NCI-H345 (cell line): ENCODE measurements around the gene EMILIN3.

Experiments
- DNase-seq: peaks from one replicate; lab custom pipeline; 2025; lab: John Stamatoyannopoulos, UW

EMILIN3 gene, protein sequence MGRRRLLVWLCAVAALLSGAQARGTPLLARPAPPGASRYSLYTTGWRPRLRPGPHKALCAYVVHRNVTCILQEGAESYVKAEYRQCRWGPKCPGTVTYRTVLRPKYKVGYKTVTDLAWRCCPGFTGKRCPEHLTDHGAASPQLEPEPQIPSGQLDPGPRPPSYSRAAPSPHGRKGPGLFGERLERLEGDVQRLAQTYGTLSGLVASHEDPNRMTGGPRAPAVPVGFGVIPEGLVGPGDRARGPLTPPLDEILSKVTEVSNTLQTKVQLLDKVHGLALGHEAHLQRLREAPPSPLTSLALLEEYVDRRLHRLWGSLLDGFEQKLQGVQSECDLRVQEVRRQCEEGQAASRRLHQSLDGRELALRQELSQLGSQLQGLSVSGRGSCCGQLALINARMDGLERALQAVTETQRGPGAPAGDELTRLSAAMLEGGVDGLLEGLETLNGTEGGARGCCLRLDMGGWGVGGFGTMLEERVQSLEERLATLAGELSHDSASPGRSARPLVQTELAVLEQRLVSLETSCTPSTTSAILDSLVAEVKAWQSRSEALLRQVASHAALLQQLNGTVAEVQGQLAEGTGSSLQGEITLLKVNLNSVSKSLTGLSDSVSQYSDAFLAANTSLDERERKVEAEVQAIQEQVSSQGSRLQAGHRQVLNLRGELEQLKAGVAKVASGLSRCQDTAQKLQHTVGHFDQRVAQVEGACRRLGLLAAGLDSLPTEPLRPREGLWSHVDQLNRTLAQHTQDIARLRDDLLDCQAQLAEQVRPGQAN

DNA sequence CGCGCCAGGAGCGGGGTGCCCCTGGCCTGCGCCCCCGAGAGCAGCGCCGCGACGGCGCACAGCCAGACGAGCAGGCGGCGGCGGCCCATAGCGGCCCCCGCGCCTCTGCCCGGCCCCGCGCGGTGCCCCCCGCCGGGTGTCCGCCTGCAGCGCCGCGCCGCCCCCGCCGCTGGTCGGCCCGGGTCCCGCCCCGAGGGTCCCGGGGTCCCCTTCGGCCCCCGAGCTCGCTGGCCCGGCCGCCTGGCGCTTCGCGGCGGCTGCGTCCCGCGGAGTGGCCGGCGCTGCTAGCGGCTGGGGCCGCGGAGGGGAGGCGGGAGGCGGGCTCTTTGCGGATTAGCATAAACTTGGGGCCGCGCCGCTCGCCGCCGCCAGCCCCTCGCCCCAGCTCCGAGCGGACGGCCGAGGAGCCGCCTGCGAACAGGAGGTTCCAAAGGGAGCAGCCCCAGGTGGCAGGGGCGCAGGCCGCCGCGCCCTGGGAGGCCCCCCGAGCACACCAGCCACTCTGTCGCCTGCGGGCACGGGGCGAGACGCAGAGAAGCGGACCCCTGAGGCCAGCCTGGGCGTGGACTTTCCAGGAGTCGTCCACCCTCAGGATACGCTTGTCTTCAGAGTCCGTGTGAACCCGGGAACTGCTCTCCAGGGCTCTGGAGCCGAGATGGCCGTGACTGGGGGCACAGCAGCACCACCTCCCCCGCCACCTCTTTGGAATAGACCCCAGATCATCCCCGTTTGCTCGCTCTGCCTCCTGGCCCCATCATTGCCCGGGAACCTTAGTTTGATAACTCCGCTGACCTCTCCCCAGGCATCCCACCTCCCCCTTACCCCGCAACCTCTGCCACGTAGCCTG lies at the start of gene EMILIN3:
Gene EMILIN3 (minus strand): TSS at position 273 of the 847 bp plus-strand sequence. CDS start 184 bp downstream, at position 89.
- peak; percentile 15 for DNase-seq

DNA sequence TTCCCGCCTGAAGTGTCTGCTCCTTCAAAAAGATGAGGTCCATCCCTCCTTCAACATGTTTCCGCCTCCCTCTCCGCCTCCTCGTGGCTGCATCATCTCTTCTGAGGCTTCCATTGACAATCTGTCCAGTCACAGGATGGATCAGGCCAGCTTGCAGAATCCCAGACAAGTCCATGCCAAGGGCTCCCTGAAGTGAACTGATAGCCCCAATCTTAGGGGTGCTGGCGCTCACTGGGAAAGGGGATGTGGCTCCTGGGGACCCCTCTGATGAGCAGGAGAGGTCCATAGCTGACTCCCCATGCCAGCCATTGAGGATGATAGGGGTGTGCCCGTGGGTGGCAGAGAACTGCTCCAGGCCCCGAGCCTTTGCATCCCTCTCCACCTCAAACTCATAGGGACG lies 48.6 kb upstream of the EMILIN3 start:
- DNase-seq: no peak

DNA sequence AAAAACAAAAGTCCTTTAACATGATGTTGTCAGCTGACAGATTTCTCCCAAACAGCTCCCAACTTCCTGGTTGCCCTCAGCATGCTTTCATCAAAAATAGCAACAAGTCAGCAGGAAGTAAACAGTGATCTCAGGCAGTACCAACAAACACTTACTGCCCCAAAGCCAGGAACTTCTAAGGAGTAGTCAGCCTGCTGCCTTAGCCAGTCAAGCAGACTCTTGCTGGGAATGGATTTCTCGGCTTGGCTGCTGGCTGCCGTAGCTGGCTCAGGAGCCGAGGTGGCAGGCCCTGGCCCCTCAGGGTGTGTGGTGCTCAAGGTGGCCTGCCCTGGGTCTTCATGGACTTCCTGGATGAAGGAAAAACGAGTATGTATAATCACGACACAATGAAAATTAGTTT lies 46.6 kb upstream of the EMILIN3 start:
- no peak for DNase-seq

DNA sequence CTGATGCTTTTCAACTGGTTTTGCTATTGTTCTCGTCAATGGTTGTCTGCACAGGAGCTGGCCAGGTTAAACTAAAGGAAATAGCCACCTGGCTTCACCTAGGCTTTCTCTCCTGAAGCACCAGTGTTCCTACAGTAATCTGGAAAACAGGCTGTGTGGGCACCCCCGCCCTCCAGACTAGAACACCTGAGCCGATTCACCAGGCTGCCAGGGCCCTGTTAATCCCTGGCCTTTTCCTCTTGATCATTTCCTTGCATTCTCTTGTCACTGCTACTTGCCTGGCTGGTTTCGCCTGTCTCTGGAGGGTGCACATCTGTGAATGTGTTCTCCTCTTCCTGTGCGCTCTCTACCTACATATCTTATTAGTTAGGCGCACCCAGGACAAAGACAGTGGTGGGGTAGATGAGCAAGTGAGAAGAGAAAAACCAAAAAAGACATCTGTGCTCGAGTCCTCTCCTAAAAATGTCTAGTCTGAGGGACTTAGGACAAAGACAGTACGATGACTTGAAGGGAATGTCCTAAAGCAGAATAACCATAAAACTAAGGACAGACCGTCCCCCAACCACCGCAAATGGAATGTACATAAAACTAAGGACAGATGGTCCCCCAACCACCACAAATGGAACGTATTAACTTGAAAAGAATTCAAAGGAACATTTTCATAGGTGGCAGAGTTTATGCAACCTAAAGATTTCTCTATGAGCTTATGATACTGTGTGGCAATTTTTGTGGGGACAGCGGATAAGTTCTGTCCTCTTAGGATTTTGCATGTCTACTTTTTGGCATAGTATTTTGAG lies 45.9 kb upstream of the EMILIN3 start:
- no peak for DNase-seq

DNA sequence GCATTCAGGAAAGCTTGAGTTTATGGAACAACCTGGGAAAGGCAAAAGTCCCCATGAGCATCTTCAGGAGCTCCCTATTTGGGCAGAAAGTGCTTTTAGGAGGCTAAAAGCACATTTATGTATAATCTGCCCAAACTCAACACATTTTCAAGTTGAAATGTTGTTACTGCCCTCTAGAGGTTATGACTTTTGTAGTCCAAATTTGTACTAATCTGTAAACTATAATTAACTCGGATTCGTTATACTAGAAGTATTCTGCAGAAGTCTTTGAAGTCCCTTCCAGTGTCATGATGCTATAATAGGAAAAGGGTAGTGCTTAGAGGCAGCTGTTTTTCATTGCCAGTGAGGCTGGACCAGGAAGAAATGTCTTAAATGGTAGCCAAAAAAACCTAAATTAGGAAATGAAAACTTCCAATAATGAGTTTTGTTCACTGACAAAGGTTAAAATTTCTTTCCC lies 44.8 kb upstream of the EMILIN3 start:
- no peak for DNase-seq

DNA sequence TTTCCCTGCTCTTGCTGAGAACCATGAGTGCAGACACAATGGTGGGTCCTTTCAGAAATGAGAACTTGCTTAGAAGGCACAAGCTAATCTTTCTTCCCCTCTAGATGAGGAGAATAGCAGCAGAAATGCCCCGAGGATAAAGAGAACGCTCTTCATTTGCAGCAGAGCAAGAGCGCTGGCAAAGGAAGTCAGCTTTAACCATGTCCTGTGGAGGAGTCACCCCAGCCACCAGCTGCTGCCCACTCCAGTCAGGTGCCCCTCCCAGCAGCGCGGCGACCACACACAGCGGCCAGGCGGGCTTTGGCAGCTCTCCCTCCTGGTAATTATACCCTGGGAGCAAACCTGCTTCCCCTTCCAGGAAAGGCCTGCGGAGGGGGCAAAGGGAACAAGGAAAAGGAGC lies 42.4 kb upstream of the EMILIN3 start:
- no peak for DNase-seq

DNA sequence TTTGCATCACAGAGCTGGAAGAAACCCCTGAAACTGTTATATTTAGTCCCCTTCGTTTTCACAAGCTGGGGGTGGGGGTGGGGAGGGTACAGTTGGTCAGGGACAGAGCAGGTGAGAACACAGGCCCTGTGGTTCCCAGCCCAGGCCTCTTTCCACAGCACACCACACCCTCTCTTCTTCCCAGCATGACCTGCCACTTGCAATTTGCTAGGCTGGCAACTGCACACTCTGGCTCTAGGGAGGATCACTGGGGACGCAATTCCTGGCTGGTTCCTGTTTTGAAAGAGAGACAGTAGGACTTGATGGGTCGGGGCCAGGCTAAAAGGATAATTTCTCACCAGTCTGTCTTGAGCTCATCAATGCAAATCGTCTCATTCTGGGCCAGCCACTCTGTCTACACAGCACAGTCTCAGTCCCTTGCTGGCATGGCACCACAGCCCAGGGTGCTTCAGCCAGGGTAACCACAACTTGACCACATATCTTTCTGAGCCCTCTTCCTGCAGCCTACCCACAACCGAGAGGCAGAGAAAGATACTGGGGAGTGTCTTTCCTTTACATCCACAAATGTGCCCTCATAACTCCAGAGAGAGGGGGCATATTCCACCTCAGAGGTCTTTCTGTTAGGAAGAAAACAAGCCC lies 41.7 kb upstream of the EMILIN3 start:
- no peak for DNase-seq

DNA sequence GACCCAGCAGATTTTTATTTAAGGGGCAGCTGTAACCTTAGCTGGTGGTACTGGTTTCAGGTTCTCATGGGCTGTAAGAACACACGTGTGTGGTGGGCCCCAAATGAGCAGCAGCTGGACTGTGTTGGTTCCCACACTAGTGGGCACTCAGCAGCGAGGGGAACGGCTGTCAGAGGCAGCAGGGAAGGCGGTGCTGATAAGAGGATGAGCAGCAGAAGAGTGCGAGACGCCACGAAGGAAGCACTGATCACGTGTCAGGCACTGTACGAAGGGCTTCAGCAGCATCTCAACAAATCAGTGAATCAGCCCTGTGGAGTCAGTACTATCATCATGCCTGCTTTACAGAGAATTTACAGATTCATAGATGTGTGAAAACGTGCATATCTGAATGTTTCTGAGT lies 41.0 kb upstream of the EMILIN3 start:
- no peak for DNase-seq

DNA sequence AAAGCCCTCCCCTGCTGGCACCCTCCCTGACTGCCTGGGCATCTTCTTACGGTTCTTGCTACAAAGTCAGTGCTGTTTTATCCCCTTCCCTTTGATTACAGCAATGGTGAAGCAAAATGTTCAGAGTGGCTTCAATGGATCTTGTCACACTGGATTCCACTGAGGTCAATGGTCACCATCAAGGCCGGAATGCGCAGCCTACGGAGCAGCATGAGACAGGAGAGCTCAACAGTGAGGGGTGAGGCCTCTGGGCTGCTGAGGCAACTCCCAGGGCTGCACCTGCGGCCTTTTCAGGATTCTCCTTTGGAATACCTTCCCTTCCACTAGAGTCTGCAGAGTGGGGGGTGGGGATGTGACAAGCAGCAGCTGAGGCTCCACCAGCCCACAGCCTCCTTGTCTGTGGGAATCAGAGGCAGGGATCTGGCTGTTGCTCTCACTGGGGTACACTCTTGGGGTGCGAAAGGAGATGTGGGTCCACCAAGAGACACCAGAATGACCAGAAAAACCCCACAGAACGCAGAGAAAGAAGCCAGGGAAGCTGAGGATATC lies 40.4 kb upstream of the EMILIN3 start:
- no peak for DNase-seq

DNA sequence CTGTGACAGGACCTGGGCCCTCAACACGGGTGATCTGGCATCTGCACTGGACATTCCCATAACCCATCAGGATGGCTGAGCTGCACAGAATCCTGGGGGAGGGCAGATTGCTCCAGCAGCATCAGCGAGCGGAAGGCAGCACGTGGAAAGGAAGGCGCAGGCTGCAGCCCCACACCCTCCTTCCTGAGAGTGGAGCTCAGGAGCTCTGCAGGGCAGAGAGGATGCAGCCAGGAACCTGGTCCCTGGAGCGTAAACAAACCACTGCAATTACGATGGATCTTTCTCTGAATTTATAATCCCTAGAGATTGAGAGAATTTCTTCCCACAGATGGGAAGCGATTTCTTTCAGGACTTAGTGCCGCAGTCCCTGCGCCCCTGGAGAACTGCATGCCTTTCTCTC lies 39.7 kb upstream of the EMILIN3 start:
- DNase-seq: no peak

DNA sequence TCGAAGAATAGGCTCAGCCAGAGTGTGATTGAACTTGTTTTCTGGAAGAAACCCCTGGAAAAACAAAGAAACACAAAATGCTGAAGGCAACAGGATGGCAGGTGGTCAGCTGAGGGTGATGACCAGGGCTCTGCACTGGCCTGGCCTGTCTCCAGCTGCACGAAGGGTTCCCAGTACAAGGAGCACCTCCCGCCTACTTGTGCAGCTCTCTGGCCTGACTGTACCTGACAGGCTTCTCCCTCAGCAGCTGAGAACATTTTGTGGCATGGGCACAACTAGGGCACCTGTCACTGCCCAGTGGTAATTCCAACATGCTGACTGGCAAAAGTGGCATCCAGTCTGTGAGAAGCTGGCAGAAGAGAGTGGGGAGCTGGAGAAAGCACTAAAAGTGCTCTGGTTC lies 38.8 kb upstream of the EMILIN3 start:
- no peak for DNase-seq

DNA sequence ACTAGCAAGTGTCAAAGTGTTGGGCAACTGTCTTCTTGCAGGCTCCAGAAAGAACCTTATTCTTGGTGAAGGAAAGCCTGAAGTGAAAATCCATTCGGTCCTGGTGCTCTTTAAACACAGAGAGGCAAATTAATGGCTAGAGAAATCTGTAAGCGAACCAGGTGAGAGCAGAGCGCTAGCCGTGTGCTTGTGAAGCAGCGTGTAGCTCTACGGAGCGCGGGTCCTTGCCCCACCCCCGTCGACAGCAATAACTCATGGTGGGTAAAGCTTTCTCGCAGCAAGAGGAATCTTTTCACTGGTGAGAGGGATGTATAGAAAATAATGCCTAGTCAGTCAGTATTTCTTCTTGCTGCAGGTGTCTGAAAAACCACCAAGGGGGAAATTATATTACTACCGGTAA lies 37.0 kb upstream of the EMILIN3 start:
- no peak for DNase-seq

DNA sequence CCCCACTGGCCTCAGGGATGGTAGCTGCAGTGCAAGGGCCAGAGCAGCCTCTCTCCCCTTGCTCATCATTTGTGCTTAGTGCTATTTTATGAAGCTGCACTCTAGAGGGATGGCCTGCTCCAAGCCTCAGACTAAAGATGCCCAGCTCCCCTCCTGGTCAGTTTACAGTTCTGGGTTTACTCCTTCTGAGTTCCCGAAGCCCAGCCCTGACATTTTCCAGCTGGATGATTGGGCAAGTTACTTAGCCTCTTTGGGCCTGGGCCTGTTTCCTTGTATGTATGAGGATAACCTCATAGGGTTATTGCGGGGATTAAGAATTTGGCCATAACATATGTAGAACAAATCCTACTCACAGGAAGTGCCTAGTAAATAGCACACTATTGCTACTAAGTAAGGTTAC lies 31.8 kb upstream of the EMILIN3 start:
- no peak for DNase-seq

DNA sequence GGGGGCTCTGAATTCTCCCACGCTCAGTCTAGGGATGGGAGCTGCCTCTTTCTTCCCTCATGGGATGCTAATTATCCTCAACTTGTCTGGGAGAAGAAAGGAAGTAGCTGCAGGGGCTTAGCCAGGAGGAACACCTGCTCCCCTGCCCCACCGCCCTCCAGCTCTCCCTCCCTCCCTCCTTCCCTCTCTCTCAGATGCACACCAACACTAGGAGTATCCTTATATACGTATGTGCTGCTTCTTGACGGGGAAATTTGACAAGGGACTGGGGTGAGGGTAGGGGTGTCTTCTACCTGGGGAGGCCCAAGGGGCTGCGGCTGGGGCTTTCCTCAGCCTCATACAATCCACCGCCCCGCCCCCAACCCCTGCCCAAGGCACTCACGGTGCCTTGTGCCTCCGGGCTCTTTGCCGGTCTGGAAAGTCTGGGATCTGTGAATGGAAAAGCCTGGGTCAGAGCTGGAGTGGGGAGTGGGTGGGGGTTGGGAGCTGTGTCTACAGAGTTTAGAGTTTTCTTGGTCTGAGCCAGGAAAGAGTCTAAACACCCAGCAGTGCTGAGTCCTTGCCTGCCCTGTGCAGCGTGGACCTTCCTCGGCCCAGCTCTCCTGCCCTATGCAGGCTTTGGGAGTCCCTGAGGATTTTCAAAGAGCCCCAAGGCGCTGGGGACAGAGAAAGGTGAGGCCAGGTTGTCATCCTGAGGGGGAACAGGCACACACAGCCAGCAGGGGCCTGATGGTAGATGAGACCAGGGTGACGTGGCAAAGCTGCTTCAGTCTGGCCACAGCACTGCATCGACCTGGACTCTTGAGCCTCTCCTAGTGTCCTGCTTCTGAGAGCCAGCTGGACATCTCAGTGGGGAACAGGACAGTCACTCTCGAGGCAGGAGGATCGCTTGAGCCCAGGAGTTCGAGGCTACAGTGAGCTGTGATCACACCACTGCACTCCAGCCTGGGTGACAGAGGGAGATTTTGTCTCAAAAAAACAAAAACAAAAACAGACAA lies 29.3 kb upstream of the EMILIN3 start:
- DNase-seq: no peak

DNA sequence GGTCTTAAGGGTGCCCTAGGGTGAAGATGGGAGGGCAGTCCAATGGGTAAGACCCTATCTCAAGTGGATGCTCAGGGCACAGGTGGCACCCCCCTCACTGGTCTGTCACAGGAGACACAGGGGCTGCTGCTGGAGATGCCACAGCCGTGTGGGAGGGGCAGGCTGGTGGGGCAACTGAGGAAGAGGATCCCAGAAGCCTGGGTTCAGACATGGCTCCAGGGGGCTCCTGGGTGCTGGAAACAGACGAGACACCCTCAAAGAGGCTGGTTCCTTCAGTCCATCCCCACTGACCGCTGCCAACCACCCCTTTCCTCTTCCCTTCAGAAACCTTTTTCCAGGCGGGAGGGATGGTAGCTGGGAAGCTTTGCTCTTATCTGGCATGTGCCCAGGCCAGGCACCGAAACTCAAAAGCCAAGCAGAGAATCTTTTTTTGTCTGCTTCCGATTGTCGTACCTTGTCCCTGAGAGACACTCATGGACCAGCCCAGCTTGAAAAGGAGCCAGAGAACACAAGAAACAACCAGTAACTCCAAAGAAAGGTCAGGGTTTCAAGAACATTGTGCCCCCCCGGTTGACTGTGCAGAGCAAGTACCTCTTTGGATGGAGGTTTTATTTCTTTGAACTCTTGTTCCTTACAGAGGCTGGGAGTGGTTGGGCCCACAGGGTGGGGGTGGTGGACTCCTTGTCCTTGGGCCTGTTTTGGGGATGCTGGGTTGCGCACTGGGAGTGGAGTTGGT lies 28.5 kb upstream of the EMILIN3 start:
- no peak for DNase-seq

DNA sequence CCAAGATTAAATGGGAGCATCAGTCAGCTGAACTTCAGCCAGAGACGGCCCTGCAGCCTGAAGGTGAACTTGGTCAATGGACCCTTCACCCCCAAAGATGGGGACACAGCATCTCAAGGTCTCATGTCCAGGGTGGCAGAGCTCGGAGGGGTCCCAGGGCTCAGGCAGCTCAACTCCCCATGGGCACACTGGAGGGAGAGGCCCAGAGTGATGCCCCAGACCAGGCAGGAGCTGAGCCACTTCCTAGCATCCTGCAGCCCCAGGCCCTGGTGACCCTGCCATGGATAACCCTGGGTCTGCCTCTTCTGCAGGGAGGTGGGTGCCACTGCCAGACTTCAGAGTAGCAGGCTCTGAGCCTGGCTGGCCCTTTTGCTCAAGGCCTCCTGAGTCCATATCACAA lies 27.5 kb upstream of the EMILIN3 start:
- no peak for DNase-seq

DNA sequence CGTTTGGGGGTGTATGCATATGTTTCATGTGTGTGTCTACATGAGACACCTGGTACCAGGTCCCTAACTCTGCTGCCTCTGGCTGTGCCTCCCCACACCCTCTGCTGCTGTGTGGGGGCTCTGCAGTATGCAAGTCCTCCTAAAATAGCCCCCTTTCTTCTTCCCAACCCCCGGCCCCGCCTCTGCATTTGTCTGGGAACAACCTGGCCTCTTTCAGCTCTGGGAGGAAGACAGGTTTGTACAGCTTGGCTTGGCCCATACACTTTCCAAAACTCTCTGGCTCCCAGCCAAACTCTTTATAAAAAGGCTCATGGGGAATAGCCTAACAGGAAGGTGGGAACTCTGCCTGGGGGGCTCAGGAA lies 27.1 kb upstream of the EMILIN3 start:
- no peak for DNase-seq

DNA sequence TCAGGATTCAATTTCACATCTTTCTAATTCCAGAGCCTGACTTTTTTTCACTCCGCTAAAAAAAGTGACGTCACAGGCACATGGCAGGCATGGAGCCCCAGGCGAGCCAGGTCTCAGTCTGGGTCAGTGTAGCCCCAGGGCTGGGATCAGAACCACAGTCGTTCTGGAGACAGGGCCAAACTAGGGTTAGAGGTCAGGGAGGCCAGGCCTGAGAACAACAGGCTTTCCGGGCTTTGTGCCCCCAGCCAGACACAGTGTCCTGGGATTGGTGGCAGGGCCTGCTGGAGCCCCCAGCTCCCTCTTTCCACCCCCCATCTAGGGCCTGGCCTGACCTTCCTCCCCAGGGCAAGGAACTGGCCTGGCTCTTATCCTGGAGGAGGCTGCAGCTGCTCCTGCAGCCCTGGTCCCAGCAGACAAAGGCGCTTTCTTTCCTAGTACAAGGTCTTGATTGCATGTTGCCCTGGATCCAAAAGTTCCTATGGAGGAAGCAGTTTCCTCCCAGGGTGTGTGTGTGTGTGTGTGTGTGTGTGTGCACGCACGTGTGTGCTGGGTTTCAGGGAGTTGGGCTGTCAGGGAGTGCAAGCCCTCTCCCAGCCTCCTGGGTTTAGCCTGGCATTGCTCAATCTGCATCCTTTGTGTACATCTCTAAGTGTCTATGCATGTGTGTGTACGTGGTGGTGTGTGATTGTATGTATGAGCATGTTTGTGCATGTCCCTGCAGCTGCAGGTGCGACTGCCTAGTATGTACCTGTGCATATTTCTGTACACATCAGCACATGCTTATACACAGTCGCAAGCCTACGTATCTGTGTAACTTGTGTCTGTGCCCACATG lies 26.5 kb upstream of the EMILIN3 start:
- no peak for DNase-seq
